Cardiac fibroblast (primary cell): Measurements from ENCODE around the gene PER3.

Experiments
- DNase-seq, 2 donors: peaks; one replicate each; pipeline versions ENCODE4 v3.0.0 to v3.0.0-alpha.2; 2010; ENCODE audit warnings: low read depth in 2 of 2
- H3K4me3 ChIP-seq, 2 donors: replicated peaks in 1 of 2; 1 replicate in 1 of 2; 2 replicates in 1 of 2; pipeline ENCODE4 v1.5.1; 2011; ENCODE audit warnings: low read depth in 2 of 2, low read length in 2 of 2, mild to moderate bottlenecking in 2 of 2, moderate library complexity in 1 of 2
- CTCF ChIP-seq: IDR thresholded peaks from one replicate; pipeline ENCODE4 v1.5.1; 2011; ENCODE audit warnings: low read depth, mild to moderate bottlenecking, low read length, inconsistent platforms

Gene PER3

GRCh38 chr1:7805460-7805859, 21.4 kb downstream of the PER3 start:
- H3K4me3 ChIP-seq = no peak overlapping the region
- TF ChIP-seq CTCF = no peak
- no peak for DNase-seq

GRCh38 chr1:7808253-7808844, 24.3 kb downstream of the PER3 start:
- no peak overlapping the region for H3K4me3 ChIP-seq
- peak; percentile 68 to 76 for DNase-seq
- TF ChIP-seq CTCF = peak; percentile 48

GRCh38 chr1:7809742-7810141, 25.7 kb downstream of the PER3 start:
- TF ChIP-seq CTCF = no peak
- no peak for DNase-seq
- H3K4me3 ChIP-seq = no peak overlapping the region

- peak; percentile 72 to 91 for DNase-seq
- H3K4me3 ChIP-seq = no peak overlapping the region
- TF ChIP-seq CTCF = no peak
Measured at GRCh38 chr1:7810395-7810794, 26.3 kb downstream of the PER3 start.

- H3K4me3 ChIP-seq = no peak overlapping the region
- DNase-seq = no peak
- no peak for TF ChIP-seq CTCF
Measured at GRCh38 chr1:7811476-7811875, 27.4 kb downstream of the PER3 start.

- no peak for DNase-seq
- H3K4me3 ChIP-seq = no peak overlapping the region
- TF ChIP-seq CTCF = no peak
Measured at GRCh38 chr1:7813677-7814373, 29.7 kb downstream of the PER3 start.

- DNase-seq = no peak
- TF ChIP-seq CTCF = no peak
- H3K4me3 ChIP-seq = no peak overlapping the region
Measured at GRCh38 chr1:7821282-7821681, 37.2 kb downstream of the PER3 start.
